Pons (tissue), 1 donor: ENCODE results near the gene PSMG3.

Experiments used
- DNase-seq: peaks from one replicate; pipeline ENCODE4 v3.0.0-alpha.2; 2016; ENCODE audit warnings: low spot score

The PSMG3 gene, protein sequence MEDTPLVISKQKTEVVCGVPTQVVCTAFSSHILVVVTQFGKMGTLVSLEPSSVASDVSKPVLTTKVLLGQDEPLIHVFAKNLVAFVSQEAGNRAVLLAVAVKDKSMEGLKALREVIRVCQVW

GRCh38 chr7:1569833-1570632 is at the start of gene PSMG3:
Gene PSMG3, minus strand, starts transcription at chr7:1570032. Its CDS starts 693 bp downstream, at chr7:1569339.
- DNase-seq, result peak; percentile 80

GRCh38 chr7:1618475-1618874 is 48.6 kb upstream of the PSMG3 start:
- no peak for DNase-seq

DNA sequence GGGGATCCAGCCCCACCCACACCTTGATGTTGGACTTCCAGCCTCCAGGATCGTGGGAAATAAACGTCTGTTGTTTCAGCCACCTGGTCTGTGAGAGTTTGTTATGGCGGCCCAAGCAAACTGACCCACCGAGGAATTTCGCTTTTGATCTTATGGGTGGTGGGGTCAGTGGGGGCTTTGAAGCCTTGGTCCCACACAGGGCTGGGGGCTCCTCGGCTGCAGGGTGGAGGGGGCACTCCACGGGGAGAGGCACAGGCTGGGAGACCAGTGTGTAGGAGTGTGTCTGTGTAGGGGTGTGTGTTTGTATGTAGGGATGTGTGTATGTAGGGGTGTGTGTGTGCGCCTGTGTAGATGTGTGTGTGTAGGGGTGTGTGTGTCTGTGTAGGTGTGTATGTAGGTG is 48.1 kb upstream of the PSMG3 start:
- DNase-seq, result no peak

- no peak for DNase-seq
These were observed 46.9 kb upstream of the PSMG3 start for GRCh38 chr7:1616741-1617140.

GRCh38 chr7:1611708-1612241 is 41.9 kb upstream of the PSMG3 start:
- peak; percentile 96 for DNase-seq

GRCh38 chr7:1610678-1611302 is 41.0 kb upstream of the PSMG3 start:
- DNase-seq, result no peak

GRCh38 chr7:1610013-1610677 is 40.3 kb upstream of the PSMG3 start:
- no peak for DNase-seq

- DNase-seq, result no peak
These were observed 39.2 kb upstream of the PSMG3 start for GRCh38 chr7:1609023-1609422.

DNA sequence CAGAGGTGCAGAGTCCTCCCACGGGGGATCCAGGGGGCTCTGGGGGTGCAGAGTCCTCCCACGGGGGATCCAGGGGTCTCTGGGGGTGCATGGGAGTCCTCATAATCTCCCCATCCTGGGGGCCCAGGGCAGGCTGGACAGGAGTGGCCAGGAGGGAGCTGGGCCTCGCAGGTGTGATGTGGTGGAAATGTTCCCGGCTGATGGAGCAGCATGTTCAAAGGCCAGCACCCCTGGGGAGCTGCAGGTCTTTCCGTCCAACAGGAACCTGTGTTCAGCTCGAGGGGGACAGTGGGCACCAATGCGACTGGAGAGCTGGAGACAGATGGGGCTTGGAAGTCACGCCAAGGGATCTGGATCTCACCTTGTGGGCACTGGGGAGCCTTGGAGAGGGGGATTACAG is 38.5 kb upstream of the PSMG3 start:
- no peak for DNase-seq

DNA sequence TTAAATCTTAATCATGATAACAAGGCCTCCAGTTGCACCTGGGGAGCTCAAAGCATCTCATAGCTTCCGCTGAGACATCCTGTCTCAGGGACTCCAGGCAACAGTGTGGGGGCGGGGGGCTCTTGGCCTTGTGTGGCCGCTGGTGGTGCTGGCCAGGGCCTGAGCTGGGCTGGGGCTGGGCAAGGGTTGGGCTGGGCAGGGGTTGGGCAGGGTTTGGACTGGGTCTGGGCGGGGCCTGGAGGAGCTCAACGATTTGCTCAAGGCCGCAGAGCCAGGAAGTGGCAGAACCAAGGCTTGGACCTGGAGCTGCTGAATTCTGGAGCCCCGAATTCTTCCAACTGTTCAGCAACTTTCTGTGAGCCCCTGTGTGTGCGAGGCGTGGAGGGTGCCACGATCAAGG is 37.9 kb upstream of the PSMG3 start:
- no peak for DNase-seq

GRCh38 chr7:1607001-1607400 is 37.2 kb upstream of the PSMG3 start:
- no peak for DNase-seq

DNA sequence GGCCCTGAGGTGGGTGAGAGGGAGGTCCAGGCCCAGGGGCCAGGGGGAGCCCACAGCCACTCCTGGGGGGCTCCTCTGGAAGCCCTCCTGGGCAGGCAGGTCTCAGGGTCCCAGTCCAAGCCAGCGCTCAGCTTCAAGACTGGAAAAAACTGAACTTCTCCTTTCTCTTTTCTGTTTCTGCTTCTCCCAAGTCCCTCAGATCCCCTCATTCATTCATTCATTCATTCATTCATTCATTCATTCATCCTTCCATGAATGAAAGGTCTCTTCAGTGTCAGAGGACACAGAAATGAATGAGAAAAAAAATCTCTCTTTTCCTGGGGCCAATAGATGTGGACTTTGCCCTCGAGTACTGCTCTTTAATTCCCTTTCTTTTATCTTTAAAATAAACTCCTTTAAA is 34.6 kb upstream of the PSMG3 start:
- no peak for DNase-seq

DNA sequence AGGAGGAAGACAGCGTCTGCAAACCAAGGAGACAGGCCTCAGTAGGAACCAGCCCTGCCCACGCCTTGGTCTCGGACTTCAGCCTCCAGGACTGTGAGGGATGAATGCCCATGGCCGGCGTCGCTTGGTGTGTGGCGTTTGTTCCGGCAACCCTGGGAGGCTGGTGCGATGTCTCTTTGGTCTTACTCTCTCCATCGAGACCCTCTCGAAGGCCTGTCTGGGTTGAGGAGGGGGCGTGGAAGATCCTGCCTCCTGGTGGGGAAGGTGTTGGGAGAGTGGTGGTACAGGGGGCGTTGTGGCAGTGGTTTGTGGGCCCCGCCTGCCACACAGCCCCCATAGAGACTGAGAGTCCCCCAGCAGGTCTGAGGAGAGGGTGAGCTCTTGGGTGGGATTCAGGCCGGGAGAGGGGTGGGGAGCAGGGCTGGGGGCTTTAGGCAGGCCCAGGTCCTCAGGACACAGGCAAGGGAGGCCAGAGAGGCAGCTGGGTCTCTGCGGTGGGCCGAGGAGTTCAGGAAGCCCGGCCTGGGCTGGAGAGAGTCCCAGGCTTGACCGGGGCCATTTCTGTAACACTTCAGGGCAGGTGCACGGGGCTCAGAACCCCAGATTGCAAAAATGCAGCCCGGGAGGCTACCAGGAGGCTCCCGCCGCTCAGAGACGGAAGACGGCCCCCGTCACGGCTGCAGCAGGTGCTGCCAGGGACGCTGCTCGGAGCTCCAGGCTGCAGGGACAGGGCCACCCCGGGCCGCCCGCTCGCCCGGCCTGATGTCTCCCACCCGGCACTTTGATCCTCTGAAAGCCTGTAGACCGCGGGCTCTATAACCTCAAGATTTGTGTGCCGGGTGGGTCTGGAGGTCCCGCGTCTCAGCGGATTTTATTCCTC is 33.8 kb upstream of the PSMG3 start:
- DNase-seq, result no peak

DNA sequence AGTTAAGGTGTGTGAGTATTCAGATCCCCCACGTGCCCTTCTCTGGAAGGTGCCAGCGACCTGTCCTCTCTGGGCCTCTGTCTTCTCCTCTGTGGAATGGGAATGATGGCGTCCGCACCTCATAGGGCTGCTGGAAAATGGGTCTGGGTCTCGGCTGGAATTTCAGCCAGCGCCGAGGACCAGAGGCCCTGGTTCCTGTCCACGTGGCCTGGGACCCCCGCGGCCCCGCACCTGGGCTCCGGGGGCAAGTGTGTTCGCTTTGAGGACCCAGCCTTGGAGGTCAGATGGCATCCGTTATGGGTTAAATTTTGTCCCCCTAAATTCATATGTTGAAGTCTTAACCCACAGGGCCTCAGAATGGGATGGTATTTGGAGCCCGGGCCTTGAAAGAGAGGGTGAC is 32.6 kb upstream of the PSMG3 start:
- DNase-seq, result no peak

GRCh38 chr7:1601956-1602355 is 32.1 kb upstream of the PSMG3 start:
- DNase-seq, result no peak

- DNase-seq, result no peak
These were observed 30.0 kb upstream of the PSMG3 start for GRCh38 chr7:1599640-1600395.

DNA sequence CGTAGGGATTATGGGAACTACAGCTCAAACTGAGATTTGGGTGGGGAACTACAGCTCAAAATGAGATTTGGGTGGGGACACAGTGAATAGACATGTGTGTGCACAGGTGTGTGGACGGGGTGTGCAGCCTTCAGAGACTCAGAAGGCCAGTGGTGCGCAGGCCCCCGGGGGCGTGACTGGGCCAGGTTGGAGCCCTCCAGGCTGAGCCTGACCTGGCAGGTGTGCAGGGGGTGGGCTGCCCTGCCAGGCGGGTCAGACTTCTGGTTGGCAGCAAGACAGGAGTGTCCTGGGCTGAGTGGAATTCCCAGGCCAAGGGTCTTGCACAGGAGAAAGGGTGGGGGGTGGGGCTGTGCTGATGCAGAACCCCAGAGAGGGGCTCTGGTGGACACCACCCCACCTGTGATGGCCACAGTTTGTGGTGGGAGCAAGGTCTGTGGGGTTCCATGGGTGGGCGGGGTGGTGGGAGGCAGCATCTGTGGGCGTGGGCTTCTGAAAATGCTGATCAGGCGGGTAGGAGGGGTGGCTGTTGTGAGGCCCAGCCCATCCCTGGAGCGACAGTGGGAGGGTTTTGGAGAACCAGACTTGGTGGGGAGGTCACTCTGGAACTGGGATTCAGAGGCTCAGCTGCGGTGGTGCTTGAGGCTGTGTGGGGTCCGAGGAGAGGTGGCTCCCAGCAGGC is 29.3 kb upstream of the PSMG3 start:
- no peak for DNase-seq

- DNase-seq, result no peak
These were observed 28.5 kb upstream of the PSMG3 start for GRCh38 chr7:1598286-1598685.

GRCh38 chr7:1597791-1598190 is 28.0 kb upstream of the PSMG3 start:
- no peak for DNase-seq

- DNase-seq, result no peak
These were observed 27.4 kb upstream of the PSMG3 start for GRCh38 chr7:1597066-1597760.
